ENCODE results near the gene CELSR2.

DNA sequence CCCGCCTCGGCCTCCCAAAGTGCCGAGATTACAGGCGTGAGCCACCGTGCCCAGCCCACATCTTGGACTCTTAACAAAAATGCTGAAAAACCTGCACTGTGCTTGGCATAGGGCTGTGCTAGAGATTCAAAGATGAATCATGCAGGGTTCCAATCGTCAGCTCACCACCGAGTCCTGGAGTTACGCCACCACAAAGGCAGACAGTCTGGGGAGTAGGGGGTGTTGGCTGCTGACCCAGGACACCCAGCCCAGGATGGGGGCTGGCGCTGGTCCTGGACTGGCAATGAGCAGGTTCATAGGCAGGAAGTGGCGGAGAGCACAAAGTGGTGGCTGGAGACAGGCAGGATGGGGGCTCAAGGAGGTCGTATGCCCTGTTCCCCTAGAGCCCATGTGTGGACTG, 17.6 kb downstream of the CELSR2 start:
- TF ChIP-seq CTCF (IDR thresholded peaks at IDR 0.05; ENCODE audit: low read depth, low read length, poor library complexity, severe bottlenecking) (no peak), EZH2phosphoT487 (IDR thresholded peaks at IDR 0.05; ENCODE audit: borderline replicate concordance, low read length) (no peak)
